Measurements from ENCODE around the gene FAM181A. TPM values are rescaled to one million over a fixed set of nuclear protein-coding genes. Genes with fewer than 3 reads are reported as not detected.

Gene FAM181A
- polyA plus RNA-seq, 1 donor from 2014 or later: 0.43 TPM

GRCh38 chr14:93902619-93903307, 24.4 kb upstream of the FAM181A start:
- Histone ChIP-seq H2AFZ (ENCODE audit: low read depth, low read length) (no peak overlapping the region), H3K79me2 (replicated peaks; ENCODE audit: insufficient read depth, low read length) (no peaks in the 10 kb centered on the region), H3K9me3 (ENCODE audit: low read length) (no peaks in the 10 kb centered on the region), H3K9ac (ENCODE audit: low read length) (no peak overlapping the region), H3K9me2 (ENCODE audit: insufficient read depth, low read length) (no peaks in the 10 kb centered on the region), H4K20me1 (ENCODE audit: insufficient read depth) (no peaks in the 10 kb centered on the region), H3K36me3 (ENCODE audit: insufficient read depth, low read length) (no peaks in the 10 kb centered on the region), H3K27ac (ENCODE audit: low read length) (no peak overlapping the region), H3K4me3 (ENCODE audit: low read length) (no peak overlapping the region), H3K4me2 (ENCODE audit: low read length) (no peak overlapping the region), H3F3A (ENCODE audit: insufficient read depth, low read length, poor library complexity, severe bottlenecking) (no peaks in the 10 kb centered on the region), H3K27me3 (ENCODE audit: insufficient read depth, low read depth, low read length) (no peaks in the 10 kb centered on the region)
- TF ChIP-seq SMC3 (conservative IDR thresholded peaks at IDR 0.05; ENCODE audit: poor library complexity) (no peak), MXI1 (conservative IDR thresholded peaks at IDR 0.05; ENCODE audit: poor library complexity, severe bottlenecking) (no peak), RAD21 (conservative IDR thresholded peaks at IDR 0.05) (no peak), EZH2 (IDR thresholded peaks at IDR 0.05; ENCODE audit: borderline replicate concordance, insufficient read depth, low read length, poor library complexity, severe bottlenecking) (no peak), TAF1 (IDR thresholded peaks at IDR 0.05; ENCODE audit: low read depth) (no peak), REST (IDR thresholded peaks at IDR 0.05; ENCODE audit: borderline replicate concordance) (no peak), POLR2AphosphoS5 (IDR thresholded peaks at IDR 0.05) (no peak), EP300 (conservative IDR thresholded peaks at IDR 0.05; ENCODE audit: poor library complexity, severe bottlenecking) (no peak)
- TF ChIP-seq, protein P1, sequence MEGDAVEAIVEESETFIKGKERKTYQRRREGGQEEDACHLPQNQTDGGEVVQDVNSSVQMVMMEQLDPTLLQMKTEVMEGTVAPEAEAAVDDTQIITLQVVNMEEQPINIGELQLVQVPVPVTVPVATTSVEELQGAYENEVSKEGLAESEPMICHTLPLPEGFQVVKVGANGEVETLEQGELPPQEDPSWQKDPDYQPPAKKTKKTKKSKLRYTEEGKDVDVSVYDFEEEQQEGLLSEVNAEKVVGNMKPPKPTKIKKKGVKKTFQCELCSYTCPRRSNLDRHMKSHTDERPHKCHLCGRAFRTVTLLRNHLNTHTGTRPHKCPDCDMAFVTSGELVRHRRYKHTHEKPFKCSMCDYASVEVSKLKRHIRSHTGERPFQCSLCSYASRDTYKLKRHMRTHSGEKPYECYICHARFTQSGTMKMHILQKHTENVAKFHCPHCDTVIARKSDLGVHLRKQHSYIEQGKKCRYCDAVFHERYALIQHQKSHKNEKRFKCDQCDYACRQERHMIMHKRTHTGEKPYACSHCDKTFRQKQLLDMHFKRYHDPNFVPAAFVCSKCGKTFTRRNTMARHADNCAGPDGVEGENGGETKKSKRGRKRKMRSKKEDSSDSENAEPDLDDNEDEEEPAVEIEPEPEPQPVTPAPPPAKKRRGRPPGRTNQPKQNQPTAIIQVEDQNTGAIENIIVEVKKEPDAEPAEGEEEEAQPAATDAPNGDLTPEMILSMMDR (IDR thresholded peaks at IDR 0.05; ENCODE audit: poor library complexity, severe bottlenecking): no peak

DNA sequence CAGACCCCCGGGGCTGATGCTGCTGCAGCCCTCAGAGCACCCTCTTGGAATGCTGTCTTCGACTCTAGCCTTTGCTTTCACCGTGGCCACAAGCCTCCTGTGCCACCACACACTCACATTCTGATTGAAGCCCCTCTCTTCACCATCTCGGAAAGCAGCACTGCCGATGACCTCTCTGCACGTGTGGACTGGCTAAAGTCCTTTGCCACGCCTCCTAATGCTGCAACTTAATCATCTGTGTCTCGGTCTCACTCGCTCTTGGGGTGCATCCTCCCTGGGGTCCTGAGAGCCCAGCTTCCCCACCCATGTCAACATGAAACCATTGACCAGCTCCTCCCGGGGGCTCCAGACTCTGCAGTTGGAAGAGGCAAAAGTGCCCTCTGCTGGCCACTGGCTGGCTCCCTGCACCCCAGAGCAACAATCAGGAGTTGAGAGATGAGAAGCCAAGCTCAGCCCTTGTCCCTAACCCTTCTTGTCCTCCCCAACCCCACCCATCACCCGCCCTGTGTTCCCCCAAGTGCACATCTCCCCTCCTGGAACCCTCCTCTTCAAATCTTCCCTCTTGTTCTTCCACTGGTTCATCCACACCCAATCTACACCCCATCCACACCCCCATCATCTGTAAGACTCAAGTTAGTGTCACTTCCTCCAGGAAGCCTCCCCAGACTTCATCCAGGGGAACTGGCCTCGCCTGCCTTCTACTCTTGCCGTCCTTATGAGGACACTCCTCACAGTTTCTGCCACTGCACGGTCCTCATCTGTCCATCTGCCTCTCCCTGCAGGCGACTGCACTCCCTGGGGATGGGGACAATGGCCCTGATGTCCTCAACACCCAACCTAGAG, 23.6 kb upstream of the FAM181A start:
- Histone ChIP-seq H3K27me3 (ENCODE audit: insufficient read depth, low read depth, low read length) (no peaks in the 10 kb centered on the region), H3K4me2 (ENCODE audit: low read length) (no peak overlapping the region), H3K36me3 (ENCODE audit: insufficient read depth, low read length) (no peaks in the 10 kb centered on the region), H2AFZ (ENCODE audit: low read depth, low read length) (no peak overlapping the region), H3K9me3 (ENCODE audit: low read length) (no peaks in the 10 kb centered on the region), H3F3A (ENCODE audit: insufficient read depth, low read length, poor library complexity, severe bottlenecking) (no peaks in the 10 kb centered on the region), H3K4me3 (ENCODE audit: low read length) (no peak overlapping the region), H3K79me2 (replicated peaks; ENCODE audit: insufficient read depth, low read length) (no peaks in the 10 kb centered on the region), H4K20me1 (ENCODE audit: insufficient read depth) (no peaks in the 10 kb centered on the region), H3K27ac (ENCODE audit: low read length) (no peak overlapping the region), H3K9me2 (ENCODE audit: insufficient read depth, low read length) (no peaks in the 10 kb centered on the region), H3K9ac (ENCODE audit: low read length) (no peak overlapping the region)
- TF ChIP-seq TAF1 (IDR thresholded peaks at IDR 0.05; ENCODE audit: low read depth): no peak
- TF ChIP-seq MXI1 (conservative IDR thresholded peaks at IDR 0.05; ENCODE audit: poor library complexity, severe bottlenecking): no peak
- no peak for TF ChIP-seq SMC3 (conservative IDR thresholded peaks at IDR 0.05; ENCODE audit: poor library complexity)
- no peak for TF ChIP-seq EZH2 (IDR thresholded peaks at IDR 0.05; ENCODE audit: borderline replicate concordance, insufficient read depth, low read length, poor library complexity, severe bottlenecking)
- TF ChIP-seq REST (IDR thresholded peaks at IDR 0.05; ENCODE audit: borderline replicate concordance): no peak
- no peak for TF ChIP-seq POLR2AphosphoS5 (IDR thresholded peaks at IDR 0.05)
- TF ChIP-seq EP300 (conservative IDR thresholded peaks at IDR 0.05; ENCODE audit: poor library complexity, severe bottlenecking): no peak
- TF ChIP-seq, protein P1 (IDR thresholded peaks at IDR 0.05; ENCODE audit: poor library complexity, severe bottlenecking): no peak
- no peak for TF ChIP-seq RAD21 (conservative IDR thresholded peaks at IDR 0.05)
